ENCODE data around the gene CFP. TPM values are rescaled to one million over a fixed set of nuclear protein-coding genes. Genes with fewer than 3 reads are reported as not detected.

CFP gene
- total RNA-seq, 1 donor from 2014 or later = 0.06 TPM

DNA sequence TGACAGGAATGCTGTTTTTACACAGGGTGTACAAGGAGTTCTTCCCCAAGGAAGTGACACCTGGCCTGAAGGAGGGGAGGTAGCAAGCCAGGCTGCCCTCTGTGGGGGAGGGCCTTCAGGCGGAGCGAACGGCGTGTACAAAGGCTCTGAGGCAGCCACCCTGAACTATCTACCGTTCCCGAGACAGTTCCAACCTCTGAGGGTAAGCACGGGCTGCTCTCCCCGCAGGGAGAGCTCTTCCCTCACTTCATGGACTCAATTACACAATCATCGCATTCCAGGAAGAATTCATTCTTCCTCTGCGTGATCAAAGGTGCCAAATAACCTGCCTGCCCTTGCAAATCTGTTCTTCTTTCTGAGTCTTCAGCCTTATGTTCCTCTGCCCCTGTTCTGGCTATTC, 15.8 kb upstream of the CFP start:
- Histone ChIP-seq H3K79me2 (ENCODE audit: low read depth) (peaks cover 32% of the 10 kb centered on the region), H4K20me1 (ENCODE audit: low read depth) (peaks cover 9% of the 10 kb centered on the region), H3K4me1 (no peaks in the 10 kb centered on the region), H3K4me3 (no peak overlapping the region), H3K36me3 (no peaks in the 10 kb centered on the region), H2AFZ (replicated peaks) (no peak overlapping the region), H3K9ac (no peak overlapping the region), H3F3A (ENCODE audit: low read depth) (no peaks in the 10 kb centered on the region), H3K27me3 (no peaks in the 10 kb centered on the region), H3K4me2 (no peak overlapping the region), H3K27ac (no peak overlapping the region), H3K9me3 (ENCODE audit: low read depth) (no peaks in the 10 kb centered on the region)
- no peak for TF ChIP-seq EZH2phosphoT487 (IDR thresholded peaks at IDR 0.05)
- no peak for TF ChIP-seq EZH2 (IDR thresholded peaks at IDR 0.05)
- TF ChIP-seq, protein P1, sequence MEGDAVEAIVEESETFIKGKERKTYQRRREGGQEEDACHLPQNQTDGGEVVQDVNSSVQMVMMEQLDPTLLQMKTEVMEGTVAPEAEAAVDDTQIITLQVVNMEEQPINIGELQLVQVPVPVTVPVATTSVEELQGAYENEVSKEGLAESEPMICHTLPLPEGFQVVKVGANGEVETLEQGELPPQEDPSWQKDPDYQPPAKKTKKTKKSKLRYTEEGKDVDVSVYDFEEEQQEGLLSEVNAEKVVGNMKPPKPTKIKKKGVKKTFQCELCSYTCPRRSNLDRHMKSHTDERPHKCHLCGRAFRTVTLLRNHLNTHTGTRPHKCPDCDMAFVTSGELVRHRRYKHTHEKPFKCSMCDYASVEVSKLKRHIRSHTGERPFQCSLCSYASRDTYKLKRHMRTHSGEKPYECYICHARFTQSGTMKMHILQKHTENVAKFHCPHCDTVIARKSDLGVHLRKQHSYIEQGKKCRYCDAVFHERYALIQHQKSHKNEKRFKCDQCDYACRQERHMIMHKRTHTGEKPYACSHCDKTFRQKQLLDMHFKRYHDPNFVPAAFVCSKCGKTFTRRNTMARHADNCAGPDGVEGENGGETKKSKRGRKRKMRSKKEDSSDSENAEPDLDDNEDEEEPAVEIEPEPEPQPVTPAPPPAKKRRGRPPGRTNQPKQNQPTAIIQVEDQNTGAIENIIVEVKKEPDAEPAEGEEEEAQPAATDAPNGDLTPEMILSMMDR (IDR thresholded peaks at IDR 0.05) = no peak
- H3K36me3 Mint-ChIP-seq = peaks cover 6% of the 10 kb centered on the region
- peaks cover 20% of the 10 kb centered on the region for H3K9me3 Mint-ChIP-seq
- no peak overlapping the region for H3K27ac Mint-ChIP-seq
- H3K4me1 Mint-ChIP-seq = peaks cover 15% of the 10 kb centered on the region
- H3K27me3 Mint-ChIP-seq (ENCODE audit: insufficient read depth, low read depth) = peaks cover 10% of the 10 kb centered on the region
- no peak overlapping the region for H3K4me3 Mint-ChIP-seq
- no peak for DNase-seq (ENCODE audit: low spot score)

DNA sequence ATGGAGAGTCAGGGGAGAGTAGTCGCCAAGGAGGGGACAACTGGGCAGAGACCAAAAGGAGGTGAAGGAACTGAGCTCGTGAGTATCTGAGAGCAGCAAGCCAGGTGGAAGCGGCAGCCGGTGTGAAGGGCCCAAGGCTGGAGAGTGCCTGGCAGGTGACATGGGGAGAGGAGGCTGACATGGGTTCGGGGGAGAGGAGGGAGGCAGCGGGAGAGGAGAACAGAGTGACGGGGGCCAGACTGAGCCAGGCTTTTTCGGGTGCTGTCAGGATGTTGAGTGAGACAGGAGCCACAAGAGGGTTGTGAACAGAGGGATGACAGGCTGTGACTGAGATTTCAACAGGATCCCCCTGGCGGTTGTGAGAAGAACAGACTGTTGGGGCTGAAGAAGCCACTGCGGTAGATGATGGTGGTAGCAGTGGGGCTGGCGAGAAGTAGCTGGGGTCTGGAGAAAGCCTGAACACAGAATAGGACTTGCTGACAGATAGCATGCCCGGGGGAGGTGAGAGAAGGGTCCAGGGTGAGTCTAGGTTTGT, 14.9 kb upstream of the CFP start:
- peak; percentile 57 for DNase-seq (ENCODE audit: low spot score)
- no peak overlapping the region for H3K4me2 ChIP-seq
- peaks cover 9% of the 10 kb centered on the region for H4K20me1 ChIP-seq (ENCODE audit: low read depth)
- Mint-ChIP-seq H3K27me3 (ENCODE audit: insufficient read depth, low read depth) (peaks cover 10% of the 10 kb centered on the region), H3K27ac (peak overlapping the region; percentile 64), H3K36me3 (peaks cover 15% of the 10 kb centered on the region), H3K4me1 (peaks cover 15% of the 10 kb centered on the region), H3K4me3 (no peak overlapping the region), H3K9me3 (peaks cover 29% of the 10 kb centered on the region)
- no peaks in the 10 kb centered on the region for H3F3A ChIP-seq (ENCODE audit: low read depth)
- no peaks in the 10 kb centered on the region for H3K9me3 ChIP-seq (ENCODE audit: low read depth)
- no peak overlapping the region for H3K27ac ChIP-seq
- H3K79me2 ChIP-seq (ENCODE audit: low read depth) = peaks cover 29% of the 10 kb centered on the region
- H3K4me3 ChIP-seq = no peak overlapping the region
- no peaks in the 10 kb centered on the region for H3K36me3 ChIP-seq
- H3K9ac ChIP-seq = no peak overlapping the region
- TF ChIP-seq, protein P1 (IDR thresholded peaks at IDR 0.05) = peak; percentile 56
- no peak for TF ChIP-seq EZH2phosphoT487 (IDR thresholded peaks at IDR 0.05)
- TF ChIP-seq EZH2 (IDR thresholded peaks at IDR 0.05) = no peak
- H2AFZ ChIP-seq (replicated peaks) = no peak overlapping the region
- H3K27me3 ChIP-seq = no peaks in the 10 kb centered on the region
- no peaks in the 10 kb centered on the region for H3K4me1 ChIP-seq

DNA sequence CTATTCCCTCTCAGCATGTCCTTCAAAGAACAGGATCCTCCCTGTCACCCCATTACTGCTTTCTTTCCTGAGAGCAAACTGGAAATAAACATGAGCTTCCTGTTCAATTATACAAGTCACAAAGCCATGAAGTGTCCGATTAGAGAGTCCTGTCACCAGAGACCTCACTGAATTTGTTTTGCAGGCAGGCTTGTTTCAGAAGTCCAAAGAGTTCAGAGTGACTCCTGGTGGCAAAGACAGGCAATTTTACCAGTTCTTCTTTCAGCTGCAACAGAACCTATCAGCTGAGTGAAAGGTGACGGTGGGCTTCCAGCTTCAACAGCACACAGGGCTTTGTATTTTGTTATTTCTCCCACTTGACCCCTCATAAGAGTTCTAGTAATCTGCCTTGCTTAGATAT, 14.2 kb upstream of the CFP start:
- Histone ChIP-seq H3K36me3 (no peaks in the 10 kb centered on the region), H3F3A (ENCODE audit: low read depth) (no peaks in the 10 kb centered on the region), H3K4me3 (no peak overlapping the region), H3K27ac (no peak overlapping the region), H3K9ac (no peak overlapping the region), H2AFZ (replicated peaks) (no peak overlapping the region), H3K4me2 (no peak overlapping the region), H3K4me1 (no peaks in the 10 kb centered on the region), H3K27me3 (no peaks in the 10 kb centered on the region), H3K9me3 (ENCODE audit: low read depth) (no peaks in the 10 kb centered on the region), H4K20me1 (ENCODE audit: low read depth) (peaks cover 9% of the 10 kb centered on the region), H3K79me2 (ENCODE audit: low read depth) (peaks cover 22% of the 10 kb centered on the region)
- Mint-ChIP-seq H3K4me3 (no peak overlapping the region), H3K27me3 (ENCODE audit: insufficient read depth, low read depth) (peaks cover 10% of the 10 kb centered on the region), H3K36me3 (peaks cover 19% of the 10 kb centered on the region), H3K4me1 (peaks cover 10% of the 10 kb centered on the region), H3K9me3 (peaks cover 27% of the 10 kb centered on the region), H3K27ac (no peak overlapping the region)
- DNase-seq (ENCODE audit: low spot score) = peak; percentile 36
- TF ChIP-seq, protein P1 (IDR thresholded peaks at IDR 0.05) = peak; percentile 43
- no peak for TF ChIP-seq EZH2phosphoT487 (IDR thresholded peaks at IDR 0.05)
- no peak for TF ChIP-seq EZH2 (IDR thresholded peaks at IDR 0.05)
